Diencephalon (tissue), 1 donor: ENCODE data around the gene LAP3. TPM values are rescaled to one million over a fixed set of nuclear protein-coding genes. Genes with fewer than 3 reads are reported as not detected.

Experiments
- total RNA-seq: library from RNA; depleted of rRNA; stranded (reverse); fragments of >200 nt; gene quantifications from one replicate; pipeline ENCODE4 v1.2.3, GENCODE V29; 2014

The LAP3 gene
- 53.5 TPM for total RNA-seq

GRCh38 chr4:17576932-17577664 is at the start of gene LAP3:
Gene LAP3, plus strand, starts transcription at chr4:17577198. Its CDS starts 268 bp downstream, at chr4:17577466.

GRCh38 chr4:17614416-17615299 is 37.7 kb downstream of the LAP3 start, which contains the start of gene MED28:
Gene MED28, plus strand, starts transcription at chr4:17614641. Its CDS starts 14 bp downstream, at chr4:17614655.

Other genes with a start within 250 kb of the LAP3 start
- gene QDPR, start 65.1 kb upstream of the LAP3 start, total RNA-seq, result 49.6 TPM
- gene CLRN2, start 62.0 kb upstream of the LAP3 start, total RNA-seq, result not detected
- gene MED28, start 37.4 kb downstream of the LAP3 start, total RNA-seq, result 37.6 TPM
- gene FAM184B, start 204.4 kb downstream of the LAP3 start, total RNA-seq, result 9.0 TPM
- gene DCAF16, start 233.6 kb downstream of the LAP3 start, total RNA-seq, result 33.2 TPM
- gene NCAPG, start 233.8 kb downstream of the LAP3 start, total RNA-seq, result 12.2 TPM